EL (cell line): ENCODE results near the gene KNCN.

Source experiments
- DNase-seq: peaks from one replicate; pipeline ENCODE4 v3.0.0-alpha.2; 2016

The KNCN gene

GRCh38 chr1:46497020-46497419 is 54.4 kb downstream of the KNCN start:
- DNase-seq: no peak

- DNase-seq: no peak
Measured at GRCh38 chr1:46496505-46496904, 54.9 kb downstream of the KNCN start.

- no peak for DNase-seq
Measured at GRCh38 chr1:46495778-46496177, 55.7 kb downstream of the KNCN start.
